Measurements from ENCODE around the gene GLIS1.

GLIS1 gene

DNA sequence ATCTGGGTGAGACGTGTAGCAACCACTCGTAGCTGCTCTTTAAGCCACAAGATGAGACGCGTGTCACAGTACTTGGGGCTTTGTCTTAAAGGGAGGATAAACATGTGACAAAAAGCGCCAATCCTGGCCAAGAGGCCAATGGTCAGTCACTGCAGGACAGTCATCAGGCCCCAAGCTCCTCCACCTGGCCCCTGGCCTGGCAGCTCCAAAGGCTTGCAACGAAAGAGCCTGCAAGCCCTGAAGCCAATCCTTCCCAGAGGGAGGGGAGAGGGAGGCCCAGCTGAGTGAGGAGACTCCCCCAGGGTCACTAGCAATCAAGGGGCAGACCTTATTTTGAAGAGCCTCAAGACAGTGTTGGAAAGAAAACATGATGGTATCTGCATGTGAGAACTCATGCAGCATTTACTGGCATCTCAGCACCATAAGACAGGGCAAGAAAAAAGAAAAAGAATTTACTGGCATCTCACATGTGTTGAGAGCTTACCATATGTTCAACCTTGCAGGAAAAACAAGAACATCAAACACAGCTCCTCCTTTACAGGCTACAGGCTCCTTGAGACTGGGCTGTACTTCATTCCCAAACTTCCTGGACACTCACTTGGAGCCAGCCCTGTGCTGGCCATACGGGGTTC lies 11.4 kb downstream of the GLIS1 start:
- H3K27me3 ChIP-seq (ENCODE audit: insufficient read depth, low read length, poor library complexity), result peaks cover 5% of the 10 kb centered on the region
- no peak overlapping the region for H3K4me2 ChIP-seq (ENCODE audit: insufficient read depth, low read length)
- H3K4me1 ChIP-seq (ENCODE audit: insufficient read depth, low read length), result no peaks in the 10 kb centered on the region
- H3K4me3 ChIP-seq (ENCODE audit: low read depth in 1 of 2, low read length in 2 of 2), result no peak overlapping the region
- H3K9me3 ChIP-seq (ENCODE audit: insufficient read depth, low read length, severe bottlenecking), result no peaks in the 10 kb centered on the region
- no peak for ATAC-seq (ENCODE audit: insufficient read depth, low read depth)
- TF ChIP-seq EZH2 (IDR thresholded peaks at IDR 0.05; ENCODE audit: borderline replicate concordance, low read depth, low read length, severe bottlenecking), result no peak
- TF ChIP-seq, protein P1, sequence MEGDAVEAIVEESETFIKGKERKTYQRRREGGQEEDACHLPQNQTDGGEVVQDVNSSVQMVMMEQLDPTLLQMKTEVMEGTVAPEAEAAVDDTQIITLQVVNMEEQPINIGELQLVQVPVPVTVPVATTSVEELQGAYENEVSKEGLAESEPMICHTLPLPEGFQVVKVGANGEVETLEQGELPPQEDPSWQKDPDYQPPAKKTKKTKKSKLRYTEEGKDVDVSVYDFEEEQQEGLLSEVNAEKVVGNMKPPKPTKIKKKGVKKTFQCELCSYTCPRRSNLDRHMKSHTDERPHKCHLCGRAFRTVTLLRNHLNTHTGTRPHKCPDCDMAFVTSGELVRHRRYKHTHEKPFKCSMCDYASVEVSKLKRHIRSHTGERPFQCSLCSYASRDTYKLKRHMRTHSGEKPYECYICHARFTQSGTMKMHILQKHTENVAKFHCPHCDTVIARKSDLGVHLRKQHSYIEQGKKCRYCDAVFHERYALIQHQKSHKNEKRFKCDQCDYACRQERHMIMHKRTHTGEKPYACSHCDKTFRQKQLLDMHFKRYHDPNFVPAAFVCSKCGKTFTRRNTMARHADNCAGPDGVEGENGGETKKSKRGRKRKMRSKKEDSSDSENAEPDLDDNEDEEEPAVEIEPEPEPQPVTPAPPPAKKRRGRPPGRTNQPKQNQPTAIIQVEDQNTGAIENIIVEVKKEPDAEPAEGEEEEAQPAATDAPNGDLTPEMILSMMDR (IDR thresholded peaks at IDR 0.05; ENCODE audit: borderline replicate concordance, extremely low read depth, low read length, poor library complexity, severe bottlenecking), result no peak
- H2AFZ ChIP-seq (ENCODE audit: low read depth, low read length), result no peak overlapping the region
- DNase-seq, result no peak
- H3K9ac ChIP-seq (ENCODE audit: low read depth, low read length), result no peak overlapping the region
- H3K79me2 ChIP-seq (ENCODE audit: insufficient read depth, low read length), result no peaks in the 10 kb centered on the region
- no peaks in the 10 kb centered on the region for H4K20me1 ChIP-seq (ENCODE audit: insufficient read depth, low read length)
- H3K36me3 ChIP-seq (ENCODE audit: insufficient read depth, low read length), result no peaks in the 10 kb centered on the region
- no peak overlapping the region for H3K27ac ChIP-seq (ENCODE audit: low read length)

DNA sequence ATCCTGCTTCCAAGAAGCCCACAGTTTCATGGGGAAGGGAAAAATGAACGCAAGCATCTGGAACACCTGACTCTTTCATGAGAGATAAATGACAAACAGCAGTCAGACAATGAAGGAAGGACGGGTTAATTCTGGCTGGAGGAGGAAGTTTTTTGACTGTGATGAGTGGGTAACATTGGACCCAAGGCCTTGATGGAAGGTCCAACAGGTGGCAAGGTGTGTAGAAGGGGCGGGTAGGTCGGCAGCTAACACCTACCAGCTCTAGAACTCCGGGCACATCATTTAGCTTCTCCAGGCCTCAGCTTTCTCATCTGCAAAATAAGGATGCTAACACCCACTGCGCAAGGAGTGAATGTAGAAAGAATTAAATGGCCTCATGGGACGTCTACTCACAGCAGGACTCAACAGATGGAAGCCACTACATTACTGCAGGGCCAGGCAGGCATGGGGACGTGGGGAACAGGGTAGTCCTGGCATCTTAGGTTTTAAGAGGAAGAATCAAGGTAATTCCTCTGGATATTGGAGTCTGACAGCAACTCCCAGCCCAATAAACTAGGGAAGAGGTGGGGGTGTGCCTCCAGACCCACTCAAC lies 12.9 kb downstream of the GLIS1 start:
- no peak overlapping the region for H3K27ac ChIP-seq (ENCODE audit: low read length)

DNA sequence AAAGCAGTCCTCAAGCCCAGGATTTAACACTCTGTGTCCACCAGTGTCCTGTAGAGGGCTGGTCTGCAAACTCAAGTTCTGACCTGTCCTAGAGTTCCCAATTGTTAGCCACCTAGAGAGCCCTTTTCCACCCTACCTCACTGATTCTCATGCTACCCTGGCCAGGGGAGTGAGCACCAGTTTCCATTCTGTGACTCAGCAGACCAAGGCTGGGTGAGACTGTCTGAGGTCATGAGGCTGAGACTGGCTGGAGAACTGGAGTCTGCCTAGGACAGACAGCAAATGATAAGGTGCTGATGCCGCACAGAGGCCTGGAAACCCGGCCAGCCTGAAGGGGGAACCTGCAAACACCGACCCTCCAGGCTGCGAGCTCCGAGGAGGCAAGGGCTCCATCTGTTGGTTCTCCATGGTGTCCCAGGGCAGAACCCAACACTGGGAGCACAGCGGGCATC lies 13.7 kb downstream of the GLIS1 start:
- H4K20me1 ChIP-seq (ENCODE audit: insufficient read depth, low read length), result no peaks in the 10 kb centered on the region
- H3K79me2 ChIP-seq (ENCODE audit: insufficient read depth, low read length), result no peaks in the 10 kb centered on the region
- H3K4me2 ChIP-seq (ENCODE audit: insufficient read depth, low read length), result no peak overlapping the region
- no peaks in the 10 kb centered on the region for H3K27me3 ChIP-seq (ENCODE audit: insufficient read depth, low read length, poor library complexity)
- no peak overlapping the region for H3K9ac ChIP-seq (ENCODE audit: low read depth, low read length)
- no peak overlapping the region for H3K4me3 ChIP-seq (ENCODE audit: low read depth in 1 of 2, low read length in 2 of 2)
- ATAC-seq (ENCODE audit: insufficient read depth, low read depth) (no peak), DNase-seq (no peak)
- no peaks in the 10 kb centered on the region for H3K4me1 ChIP-seq (ENCODE audit: insufficient read depth, low read length)
- no peak overlapping the region for H2AFZ ChIP-seq (ENCODE audit: low read depth, low read length)
- no peak for TF ChIP-seq EZH2 (IDR thresholded peaks at IDR 0.05; ENCODE audit: borderline replicate concordance, low read depth, low read length, severe bottlenecking)
- TF ChIP-seq, protein P1 (IDR thresholded peaks at IDR 0.05; ENCODE audit: borderline replicate concordance, extremely low read depth, low read length, poor library complexity, severe bottlenecking), result no peak
- no peak overlapping the region for H3K27ac ChIP-seq (ENCODE audit: low read length)
- no peaks in the 10 kb centered on the region for H3K9me3 ChIP-seq (ENCODE audit: insufficient read depth, low read length, severe bottlenecking)
- no peaks in the 10 kb centered on the region for H3K36me3 ChIP-seq (ENCODE audit: insufficient read depth, low read length)

More for the DNA sequence above, 12.9 kb downstream of the GLIS1 start:
- Histone ChIP-seq H4K20me1 (ENCODE audit: insufficient read depth, low read length) (no peaks in the 10 kb centered on the region), H3K36me3 (ENCODE audit: insufficient read depth, low read length) (no peaks in the 10 kb centered on the region), H2AFZ (ENCODE audit: low read depth, low read length) (no peak overlapping the region), H3K27me3 (ENCODE audit: insufficient read depth, low read length, poor library complexity) (no peaks in the 10 kb centered on the region), H3K9ac (ENCODE audit: low read depth, low read length) (no peak overlapping the region), H3K4me3 (ENCODE audit: low read depth in 1 of 2, low read length in 2 of 2) (no peak overlapping the region), H3K4me1 (ENCODE audit: insufficient read depth, low read length) (no peaks in the 10 kb centered on the region), H3K4me2 (ENCODE audit: insufficient read depth, low read length) (no peak overlapping the region), H3K9me3 (ENCODE audit: insufficient read depth, low read length, severe bottlenecking) (no peaks in the 10 kb centered on the region), H3K79me2 (ENCODE audit: insufficient read depth, low read length) (no peaks in the 10 kb centered on the region)
- TF ChIP-seq, protein P1 (IDR thresholded peaks at IDR 0.05; ENCODE audit: borderline replicate concordance, extremely low read depth, low read length, poor library complexity, severe bottlenecking), result no peak
- TF ChIP-seq EZH2 (IDR thresholded peaks at IDR 0.05; ENCODE audit: borderline replicate concordance, low read depth, low read length, severe bottlenecking), result no peak
- no peak for ATAC-seq (ENCODE audit: insufficient read depth, low read depth)
- DNase-seq, result no peak

All from DND-41 (cell line).